SJSA1 (cell line): Measurements from ENCODE around the gene RPS8. TPM values are rescaled to one million over a fixed set of nuclear protein-coding genes. Genes with fewer than 3 reads are reported as not detected.
"Not testable (repeated sequence)": the region's sequence is repeated elsewhere in the genome, so short reads cannot be mapped to it uniquely, and the experiment has no call there.

ENCODE experiments used
- DNase-seq, 2 experiments: peaks; one replicate each; pipeline ENCODE4 v3.0.0-alpha.2; 2015 to 2020; ENCODE audit warnings: low spot score in 2 of 2, low read depth in 1 of 2
- H3K27ac ChIP-seq: fragments of 250-450 bp; sonication (Bioruptor Pico); 2 replicates; pipeline ENCODE4 v1.5.1; 2020; ENCODE audit warnings: mild to moderate bottlenecking, moderate library complexity
- H3K27me3 ChIP-seq: fragments of 250-450 bp; sonication (Bioruptor Pico); replicated peaks from 2 replicates; pipeline ENCODE4 v1.5.1; 2020; ENCODE audit warnings: mild to moderate bottlenecking, moderate library complexity
- H3K36me3 ChIP-seq: fragments of 250-450 bp; sonication (Bioruptor Pico); 2 replicates; pipeline ENCODE4 v1.5.1; 2020; ENCODE audit warnings: mild to moderate bottlenecking
- H3K4me1 ChIP-seq: fragments of 250-450 bp; sonication (Bioruptor Pico); replicated peaks from 2 replicates; pipeline ENCODE4 v1.6.1; 2021; ENCODE audit warnings: mild to moderate bottlenecking
- H3K4me3 ChIP-seq: fragments of 250-450 bp; sonication (Bioruptor Pico); 2 replicates; pipeline ENCODE4 v1.5.1; 2020; ENCODE audit warnings: mild to moderate bottlenecking
- H3K9me3 ChIP-seq: fragments of 250-450 bp; sonication (Bioruptor Pico); replicated peaks from 2 replicates; pipeline ENCODE4 v1.5.1; 2020; ENCODE audit warnings: mild to moderate bottlenecking
- total RNA-seq: library from RNA; depleted of rRNA; stranded (reverse); fragments of >200 nt; shearing (Covaris generic); gene quantifications from 2 replicates; pipeline ENCODE4 v1.2.3, GENCODE V29; 2014

RPS8 gene
- total RNA-seq, 1 experiment from 2014 or later = 1,982 TPM

DNA sequence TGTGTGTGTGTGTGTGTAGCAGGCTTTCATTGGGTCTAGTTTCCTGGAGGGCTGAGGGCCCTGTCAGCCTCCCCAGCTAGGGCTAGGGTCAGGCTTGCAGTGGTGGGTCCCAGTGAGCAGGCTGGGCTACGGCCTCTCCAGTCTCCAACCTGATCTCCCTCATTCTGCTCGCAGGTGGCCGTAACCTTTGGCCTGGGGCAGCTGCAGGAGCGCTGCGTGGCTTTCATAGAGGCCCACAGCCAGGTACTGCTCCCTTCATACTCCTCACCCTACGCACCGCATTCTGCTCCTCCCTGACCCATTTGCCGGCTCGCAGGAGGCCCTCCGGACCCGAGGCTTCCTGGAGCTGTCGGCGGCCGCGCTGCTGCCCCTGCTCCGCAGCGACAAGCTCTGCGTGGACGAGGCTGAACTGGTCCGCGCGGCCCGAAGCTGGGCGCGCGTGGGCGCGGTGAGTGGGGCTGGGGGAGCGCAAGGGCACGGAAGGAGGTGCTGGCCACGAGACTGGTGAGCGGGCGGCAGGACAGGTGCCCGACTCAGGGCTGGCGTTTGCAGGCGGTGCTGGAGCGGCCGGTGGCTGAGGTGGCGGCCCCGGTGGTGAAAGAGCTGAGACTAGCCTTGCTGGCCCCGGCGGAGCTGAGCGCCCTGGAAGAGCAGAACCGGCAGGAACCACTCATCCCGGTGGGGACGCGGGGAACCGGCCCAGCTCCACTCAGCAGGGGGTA lies 37.6 kb downstream of the RPS8 start:
- Histone ChIP-seq H3K27ac (no peak overlapping the region), H3K4me1 (peaks cover 41% of the 10 kb centered on the region), H3K36me3 (peaks cover 6% of the 10 kb centered on the region; the same call in 1 of the 2 replicates)

DNA sequence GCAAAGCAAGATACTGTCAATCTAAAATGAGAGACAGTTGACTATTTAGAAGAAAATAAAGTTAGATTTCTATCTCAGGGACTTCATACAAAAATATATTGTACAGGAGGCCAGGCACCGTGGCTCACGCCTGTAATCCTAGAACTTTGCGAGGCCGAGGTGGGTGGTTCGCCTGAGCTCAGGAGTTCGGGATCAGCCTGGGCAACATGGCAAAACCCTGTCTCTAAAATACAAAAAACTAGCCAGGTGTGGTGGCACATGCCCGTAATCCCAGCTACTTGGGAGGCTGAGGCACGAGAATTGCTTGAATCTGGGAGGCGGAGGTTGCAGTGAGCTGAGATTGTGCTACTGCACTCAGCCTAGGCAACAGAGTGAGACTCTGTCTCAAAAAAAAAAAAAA lies 40.6 kb downstream of the RPS8 start:
- not testable (repeated sequence) for H3K4me3 ChIP-seq, DNase-seq, H3K27me3 ChIP-seq, H3K36me3 ChIP-seq, H3K27ac ChIP-seq, H3K9me3 ChIP-seq
- peaks cover 36% of the 10 kb centered on the region for H3K4me1 ChIP-seq

More for the DNA sequence above, 37.6 kb downstream of the RPS8 start:
- no peaks in the 10 kb centered on the region for H3K27me3 ChIP-seq
- no peak for DNase-seq
- H3K9me3 ChIP-seq = no peaks in the 10 kb centered on the region
- H3K4me3 ChIP-seq = no peak overlapping the region

DNA sequence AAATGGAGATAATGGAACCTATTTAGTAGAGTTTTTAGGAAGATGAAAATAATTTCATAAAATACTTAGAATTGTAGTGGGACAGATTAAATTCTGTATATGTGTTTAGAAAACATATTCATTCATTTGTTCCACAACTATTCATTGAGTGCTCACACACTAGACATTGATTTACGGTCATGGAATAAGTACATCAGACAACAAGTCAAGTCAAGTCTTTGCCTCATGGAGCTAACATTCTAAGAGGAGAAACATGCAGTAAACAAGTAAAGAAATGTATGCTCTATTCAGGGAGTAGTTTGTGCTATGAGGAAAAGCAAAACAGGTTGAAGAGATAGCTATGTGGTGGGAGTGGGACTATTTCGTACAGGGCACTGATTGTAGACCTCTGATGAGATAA lies 42.0 kb downstream of the RPS8 start:
- no peaks in the 10 kb centered on the region for H3K27me3 ChIP-seq
- H3K9me3 ChIP-seq = no peaks in the 10 kb centered on the region
- H3K36me3 ChIP-seq = peaks cover 6% of the 10 kb centered on the region; the same call in 1 of the 2 replicates
- H3K4me3 ChIP-seq = no peak overlapping the region
- peaks cover 26% of the 10 kb centered on the region for H3K4me1 ChIP-seq
- DNase-seq = no peak
- H3K27ac ChIP-seq = no peak overlapping the region

DNA sequence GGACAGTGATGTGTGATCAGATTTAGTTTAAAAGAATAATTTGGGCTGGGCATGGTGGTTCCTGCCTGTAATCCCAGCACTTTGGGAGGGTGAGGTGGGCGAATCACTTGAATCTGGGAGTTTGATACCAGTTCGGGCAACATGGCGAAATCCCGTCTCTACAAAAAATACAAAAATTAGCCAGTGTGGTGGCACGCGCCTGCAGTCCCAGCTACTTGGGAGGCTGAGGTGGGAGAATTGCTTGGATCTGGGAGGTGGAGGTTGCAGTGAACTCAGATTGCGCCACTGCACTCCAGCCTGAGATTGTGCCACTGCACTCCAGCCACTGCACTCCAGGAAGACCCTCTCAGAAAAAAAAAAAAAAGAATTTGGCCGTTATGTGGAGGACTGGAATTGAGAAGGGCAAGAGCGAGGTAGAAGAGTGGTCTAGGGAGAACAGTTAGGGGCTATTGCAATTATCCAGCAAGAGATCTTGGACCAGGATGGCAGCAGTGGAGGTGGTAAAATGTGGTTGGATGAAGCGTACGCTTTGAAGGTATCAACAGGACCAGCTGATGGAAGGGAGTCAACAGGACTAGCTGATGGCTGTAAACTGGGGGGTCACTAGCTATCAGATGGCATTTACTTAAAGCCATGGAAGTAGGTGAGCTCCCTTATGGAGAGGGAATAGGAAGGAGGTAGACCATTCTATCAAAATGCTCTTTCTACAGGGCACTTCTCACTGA lies 42.6 kb downstream of the RPS8 start:
- DNase-seq = no peak
- no peak overlapping the region for H3K27ac ChIP-seq
- peaks cover 26% of the 10 kb centered on the region for H3K4me1 ChIP-seq
- H3K36me3 ChIP-seq = peaks cover 7% of the 10 kb centered on the region; the same call in 1 of the 2 replicates
- H3K4me3 ChIP-seq = no peak overlapping the region
- no peaks in the 10 kb centered on the region for H3K9me3 ChIP-seq
- H3K27me3 ChIP-seq = no peaks in the 10 kb centered on the region

DNA sequence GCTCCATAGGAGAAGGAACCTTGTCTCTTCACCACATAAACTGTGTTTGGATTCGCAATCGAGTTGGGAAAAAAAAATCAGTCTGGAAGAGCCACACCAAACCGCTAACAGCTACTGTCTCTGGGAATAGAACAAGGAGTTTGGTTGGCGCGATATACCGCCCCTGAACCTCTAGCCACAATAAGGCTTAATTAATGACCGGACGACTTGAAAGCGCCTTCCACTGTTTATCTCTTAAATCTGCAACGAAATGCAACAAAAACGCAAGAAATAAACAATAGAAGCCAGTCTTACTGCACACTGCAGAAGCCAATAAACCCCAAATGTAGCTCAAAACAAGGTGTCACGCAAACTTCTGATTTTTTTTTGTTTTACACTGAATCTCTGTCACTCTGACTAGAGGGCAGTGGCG lies 43.9 kb downstream of the RPS8 start:
- 0 out of 2 replicates have a peak, but pooled peaks cover 3% of the 10 kb centered on the region for H3K36me3 ChIP-seq
- peak overlapping the region; percentile 7 for H3K4me3 ChIP-seq
- no peak for DNase-seq
- H3K4me1 ChIP-seq = peaks cover 26% of the 10 kb centered on the region
- peak overlapping the region; percentile 25 for H3K27ac ChIP-seq
- no peaks in the 10 kb centered on the region for H3K27me3 ChIP-seq
- no peaks in the 10 kb centered on the region for H3K9me3 ChIP-seq

DNA sequence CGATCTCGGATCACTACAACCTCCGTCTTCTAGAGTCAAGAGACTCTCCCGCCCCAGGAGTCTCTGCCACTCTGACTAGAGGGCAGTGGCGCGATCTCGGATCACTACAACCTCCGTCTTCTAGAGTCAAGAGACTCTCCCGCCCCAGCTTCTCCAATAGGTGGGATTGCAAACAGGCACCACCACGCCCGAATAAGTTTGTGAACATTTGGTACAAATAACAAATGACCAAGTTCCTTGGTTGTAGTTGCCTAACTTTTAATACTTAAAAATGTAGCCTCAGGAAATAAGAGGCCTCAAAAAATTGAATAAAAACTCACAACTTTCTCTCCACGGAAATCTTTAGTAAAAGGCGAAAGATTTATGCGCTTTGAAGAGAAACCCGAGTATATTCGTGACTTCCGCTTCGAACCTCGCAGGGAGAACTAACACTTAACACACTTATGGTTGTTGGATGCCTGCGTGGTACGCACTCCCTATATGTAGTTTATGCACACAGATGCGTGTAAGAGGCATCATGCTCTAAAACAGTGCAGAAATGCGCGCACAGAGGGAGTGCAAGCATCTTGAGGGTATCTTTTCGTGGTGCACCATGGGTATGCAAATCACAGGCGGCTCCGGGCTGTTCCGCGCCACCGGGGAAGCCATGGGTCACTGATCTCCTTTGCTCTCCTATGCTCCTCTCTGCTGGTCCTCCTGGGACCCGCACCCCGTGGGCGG lies 44.4 kb downstream of the RPS8 start:
- Histone ChIP-seq H3K36me3 (0 out of 2 replicates have a peak, but pooled peaks cover 3% of the 10 kb centered on the region), H3K27me3 (no peaks in the 10 kb centered on the region), H3K9me3 (no peaks in the 10 kb centered on the region), H3K4me1 (peaks cover 26% of the 10 kb centered on the region), H3K27ac (peak overlapping the region; percentile 100), H3K4me3 (peak overlapping the region; percentile 21)
- peak; percentile 91 to 93 for DNase-seq

DNA sequence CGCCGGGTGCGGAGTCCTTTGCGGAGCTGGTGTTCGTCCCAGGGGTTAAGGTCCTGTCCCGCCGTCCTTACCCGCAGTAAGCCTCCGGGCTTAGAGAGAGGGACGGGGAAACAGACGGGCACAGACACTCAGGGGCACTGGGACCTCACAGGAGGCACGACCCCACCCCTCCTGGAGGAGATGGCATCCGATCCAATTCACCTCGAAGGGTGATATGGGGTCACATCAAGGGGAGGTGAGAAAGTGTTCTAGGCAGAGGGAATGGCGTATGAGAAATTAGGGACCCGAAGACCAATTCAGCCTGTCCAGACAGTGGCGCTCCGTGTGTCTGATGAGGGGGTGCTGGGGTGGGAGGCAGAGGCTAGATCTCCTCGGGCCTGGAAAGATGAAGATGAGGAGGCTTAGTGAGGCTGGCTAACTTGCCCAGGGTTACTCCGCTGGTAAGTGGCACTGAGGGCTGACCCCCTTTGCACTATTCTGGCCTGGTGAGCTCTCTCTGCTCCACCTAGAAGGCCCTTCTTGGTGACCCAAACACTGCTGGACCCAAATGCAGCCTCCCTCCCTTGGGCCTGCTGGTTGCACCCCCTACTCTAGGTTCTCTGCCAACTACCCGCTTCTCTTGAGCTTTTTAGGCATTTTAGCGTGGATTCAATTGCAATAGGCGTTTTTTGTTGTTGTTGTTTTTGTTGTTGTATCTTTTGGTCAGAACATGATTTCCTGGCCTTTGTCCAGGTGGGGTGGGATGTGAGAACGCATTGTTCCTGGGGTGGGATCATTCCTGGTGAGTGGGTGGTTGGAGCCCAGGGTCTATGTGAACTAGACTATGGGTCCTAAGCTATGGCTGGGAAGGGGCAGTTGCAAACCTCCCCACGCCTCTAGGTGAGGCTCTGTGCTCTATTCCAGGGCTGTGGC lies 45.2 kb downstream of the RPS8 start:
- Histone ChIP-seq H3K27me3 (no peaks in the 10 kb centered on the region), H3K9me3 (no peaks in the 10 kb centered on the region), H3K4me1 (peaks cover 19% of the 10 kb centered on the region), H3K4me3 (peak overlapping the region; percentile 21), H3K36me3 (0 out of 2 replicates have a peak, but pooled peaks cover 3% of the 10 kb centered on the region), H3K27ac (peak overlapping the region; percentile 100)
- no peak for DNase-seq

DNA sequence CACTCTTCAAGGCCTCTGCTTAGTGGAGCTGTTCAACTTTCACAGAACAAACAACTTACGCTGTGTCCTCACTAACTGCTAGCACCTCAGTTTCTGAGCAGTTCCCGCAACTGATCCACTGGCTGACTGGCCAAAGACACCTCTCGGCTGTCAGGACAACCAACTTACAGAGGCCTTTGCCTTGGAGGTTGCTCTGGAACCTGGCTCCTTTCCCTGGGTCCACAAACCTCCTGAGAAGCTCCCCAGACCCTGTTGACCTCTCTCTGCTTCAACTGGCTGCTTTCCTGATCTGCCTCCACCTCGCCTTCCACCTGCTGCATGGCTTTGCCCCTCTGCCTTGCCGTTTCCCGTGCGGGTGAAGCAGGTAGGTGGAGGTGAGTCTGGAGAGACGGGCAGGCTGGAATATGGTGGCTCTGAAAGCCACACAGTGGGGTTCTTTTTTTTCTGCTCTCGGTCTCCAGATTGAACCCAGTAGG lies 45.9 kb downstream of the RPS8 start:
- Histone ChIP-seq H3K27ac (no peak overlapping the region), H3K4me3 (no peak overlapping the region), H3K27me3 (no peaks in the 10 kb centered on the region), H3K36me3 (peaks cover 3% of the 10 kb centered on the region; the same call in 1 of the 2 replicates), H3K9me3 (no peaks in the 10 kb centered on the region), H3K4me1 (peaks cover 18% of the 10 kb centered on the region)
- no peak for DNase-seq

DNA sequence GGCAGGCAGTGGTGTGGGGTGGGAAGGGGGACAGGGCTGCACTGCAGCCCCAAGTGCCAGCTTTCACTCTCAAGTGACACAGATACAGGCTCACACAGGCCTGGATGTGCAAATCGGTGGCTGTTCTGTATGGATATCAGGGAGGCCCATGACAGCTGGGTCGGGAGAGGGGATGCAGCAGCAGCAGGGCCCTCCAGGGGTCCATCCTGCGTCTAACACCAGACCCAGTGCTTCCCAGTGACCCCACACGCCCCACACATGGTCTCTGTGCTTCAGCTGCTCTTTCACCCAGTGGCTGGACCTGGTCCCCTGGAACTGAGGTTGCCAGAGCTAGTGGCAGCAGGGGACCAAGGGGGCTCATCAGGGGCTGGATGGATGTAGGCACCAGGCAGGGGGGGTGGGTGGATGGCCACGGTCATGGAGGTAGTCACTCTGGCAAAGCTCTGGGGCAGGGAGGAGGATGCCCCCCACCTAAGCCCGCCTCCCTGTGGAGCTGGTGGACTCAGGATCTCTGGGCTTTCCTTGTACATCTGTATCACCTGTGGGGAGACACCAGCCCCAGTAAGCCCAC lies 46.9 kb downstream of the RPS8 start:
- Histone ChIP-seq H3K4me3 (no peak overlapping the region), H3K27ac (no peak overlapping the region)

DNA sequence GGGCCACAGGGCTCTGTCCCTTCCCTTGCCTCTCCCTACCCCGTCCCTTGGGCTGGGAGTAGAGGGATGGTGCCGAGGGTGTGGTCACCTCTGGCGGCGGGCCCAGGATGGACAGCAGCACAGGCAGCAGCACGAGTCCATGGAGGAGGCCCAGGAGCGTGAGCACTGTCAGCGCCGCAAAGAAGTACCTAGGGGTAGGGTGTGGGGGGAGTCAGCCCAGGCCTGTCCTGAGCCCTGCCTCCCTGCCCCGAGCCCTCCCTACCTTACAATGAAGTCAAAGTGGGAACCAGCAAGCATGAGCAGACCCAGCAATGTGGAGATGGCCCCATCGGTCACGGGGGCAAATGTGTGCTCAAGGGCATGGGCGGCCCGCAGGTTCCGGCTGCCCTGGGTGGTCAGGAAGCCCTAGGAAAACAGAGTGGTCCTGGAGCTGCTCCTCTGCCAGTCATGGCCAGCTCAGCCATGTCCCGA lies 47.7 kb downstream of the RPS8 start:
- no peak overlapping the region for H3K27ac ChIP-seq
- peaks cover 7% of the 10 kb centered on the region for H3K36me3 ChIP-seq
- no peak for DNase-seq
- peaks cover 18% of the 10 kb centered on the region for H3K4me1 ChIP-seq
- no peaks in the 10 kb centered on the region for H3K27me3 ChIP-seq
- no peak overlapping the region for H3K4me3 ChIP-seq
- H3K9me3 ChIP-seq = no peaks in the 10 kb centered on the region

More for the DNA sequence above, 46.9 kb downstream of the RPS8 start:
- Histone ChIP-seq H3K36me3 (peaks cover 7% of the 10 kb centered on the region), H3K9me3 (no peaks in the 10 kb centered on the region), H3K27me3 (no peaks in the 10 kb centered on the region), H3K4me1 (peaks cover 18% of the 10 kb centered on the region)
- no peak for DNase-seq

DNA sequence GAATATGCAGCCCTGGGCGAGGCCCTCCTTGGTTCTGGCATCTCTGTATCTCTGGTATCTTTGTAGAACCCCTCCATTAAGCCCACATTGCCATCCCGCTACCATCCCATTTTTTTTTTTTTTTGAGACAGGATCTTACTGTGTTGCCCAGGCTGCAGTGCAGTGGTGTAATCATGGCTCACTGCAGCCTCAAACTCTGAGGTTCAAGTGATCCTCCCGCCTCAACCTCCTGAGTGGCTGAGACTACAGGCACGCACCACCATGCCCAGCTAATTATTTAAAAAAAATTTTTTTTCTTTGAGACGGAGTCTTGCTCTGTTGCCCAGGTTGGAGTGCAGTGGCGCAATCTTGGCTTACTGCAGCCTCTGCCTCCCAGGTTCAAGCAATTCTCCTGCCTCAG lies 49.1 kb downstream of the RPS8 start:
- H3K36me3 ChIP-seq, H3K4me1 ChIP-seq, H3K27me3 ChIP-seq, H3K27ac ChIP-seq, H3K4me3 ChIP-seq, DNase-seq, H3K9me3 ChIP-seq: not testable (repeated sequence)

DNA sequence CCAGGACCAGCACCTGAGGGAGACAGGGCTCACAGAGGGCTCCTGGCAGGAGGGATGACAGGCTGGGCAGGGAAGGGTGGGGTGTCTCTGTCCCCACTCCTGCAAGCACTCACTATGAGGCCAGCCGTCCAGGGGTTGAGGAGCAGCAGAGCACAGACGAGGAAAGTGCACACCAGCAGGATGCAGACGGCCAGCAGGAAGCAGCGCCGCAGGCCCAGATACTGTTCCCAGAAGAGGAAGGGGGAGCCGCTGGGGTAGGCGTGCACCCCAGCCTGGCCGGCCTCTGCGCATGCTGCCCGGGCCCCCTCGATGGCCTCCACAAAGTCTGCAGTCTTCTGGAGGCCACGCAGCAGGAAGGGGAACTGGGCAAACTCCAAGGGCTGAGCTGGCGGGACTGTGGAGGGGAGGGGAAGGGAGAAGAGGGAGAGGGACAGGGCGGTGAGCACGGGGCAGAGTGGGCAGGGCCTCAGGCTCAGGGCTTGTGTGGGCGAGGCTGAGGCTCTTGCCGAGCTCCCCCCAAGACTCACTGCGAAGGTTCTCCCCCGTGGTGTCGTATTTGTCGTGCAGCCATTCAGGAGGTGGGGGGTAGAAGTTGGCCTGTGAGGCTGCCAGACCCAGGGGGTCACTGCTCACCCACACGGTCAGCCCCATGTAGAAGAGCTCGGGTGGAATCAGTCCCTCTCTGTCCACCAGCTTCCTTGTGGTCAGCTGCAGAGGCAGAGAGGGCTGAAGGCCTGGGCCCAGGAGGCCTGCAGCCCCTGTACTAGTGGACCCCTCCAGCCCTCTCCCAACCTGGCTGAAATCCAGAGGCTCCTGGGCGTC lies 51.2 kb downstream of the RPS8 start:
- Histone ChIP-seq H3K9me3 (no peaks in the 10 kb centered on the region), H3K27ac (no peak overlapping the region), H3K4me3 (no peak overlapping the region), H3K27me3 (no peaks in the 10 kb centered on the region), H3K36me3 (peaks cover 17% of the 10 kb centered on the region), H3K4me1 (no peaks in the 10 kb centered on the region)
- DNase-seq = no peak
